Astrocyte (in vitro differentiated cells and primary cell): ENCODE measurements around the gene AKT3. TPM values are rescaled to one million over a fixed set of nuclear protein-coding genes. Genes with fewer than 3 reads are reported as not detected.

Experiments used
- DNase-seq: peaks from one replicate; pipeline ENCODE4 v3.0.0-alpha.2; 2010; ENCODE audit warnings: low read depth
- FAIRE-seq: peaks from 2 replicates; lab custom pipeline; 2011; peaks lifted over from hg19 to GRCh38; lab: Jason Lieb, UNC
- H2AFZ ChIP-seq: 2 replicates; pipeline ENCODE4 v1.6.0; 2012; ENCODE audit warnings: low read depth, low read length, inconsistent platforms
- H3K27ac ChIP-seq: 2 replicates; pipeline ENCODE4 v1.5.1; 2011; ENCODE audit warnings: low read depth, low read length, inconsistent platforms
- H3K27me3 ChIP-seq: 2 replicates; pipeline ENCODE4 v1.6.0; 2011; ENCODE audit warnings: low read length, inconsistent platforms; ENCODE audit not compliant: insufficient read depth
- H3K36me3 ChIP-seq: 2 replicates; pipeline ENCODE4 v1.5.1; 2011; ENCODE audit warnings: low read length, inconsistent platforms; ENCODE audit not compliant: insufficient read depth
- H3K4me1 ChIP-seq: 2 replicates; pipeline ENCODE4 v1.5.1; 2011; ENCODE audit warnings: low read length, inconsistent platforms; ENCODE audit not compliant: insufficient read depth
- H3K4me2 ChIP-seq: 2 replicates; pipeline ENCODE4 v1.6.0; 2012; ENCODE audit warnings: low read length, inconsistent platforms
- H3K4me3 ChIP-seq: 2 replicates; pipeline ENCODE4 v1.5.1; 2011; ENCODE audit warnings: low read depth, mild to moderate bottlenecking, low read length, inconsistent platforms; ENCODE audit not compliant: insufficient read depth
- H3K79me2 ChIP-seq: 2 replicates; pipeline ENCODE4 v1.6.0; 2012; ENCODE audit warnings: mild to moderate bottlenecking, low read length, inconsistent platforms; ENCODE audit not compliant: insufficient read depth
- H3K9ac ChIP-seq: 2 replicates; pipeline ENCODE4 v1.6.0; 2012; ENCODE audit warnings: mild to moderate bottlenecking, low read length, inconsistent platforms
- H3K9me3 ChIP-seq: 2 replicates; pipeline ENCODE4 v1.5.1; 2012; ENCODE audit warnings: low read depth, mild to moderate bottlenecking, low read length, inconsistent platforms; ENCODE audit not compliant: insufficient read depth
- H4K20me1 ChIP-seq: 2 replicates; pipeline ENCODE4 v1.6.0; 2012; ENCODE audit warnings: low read length, inconsistent platforms; ENCODE audit not compliant: insufficient read depth
- H3K27ac Mint-ChIP-seq: one replicate; pipeline ENCODE4 v1.8.0; 2021; ENCODE audit warnings: mild to moderate bottlenecking, mixed read lengths; ENCODE audit not compliant: unreplicated experiment
- H3K27me3 Mint-ChIP-seq: one replicate; pipeline ENCODE4 v1.8.0; 2021; ENCODE audit warnings: low read depth, mixed read lengths; ENCODE audit not compliant: unreplicated experiment
- H3K36me3 Mint-ChIP-seq: one replicate; pipeline ENCODE4 v1.8.0; 2021; ENCODE audit warnings: low read depth, mixed read lengths; ENCODE audit not compliant: unreplicated experiment
- H3K4me1 Mint-ChIP-seq: one replicate; pipeline ENCODE4 v1.8.0; 2021; ENCODE audit warnings: low read depth, mixed read lengths; ENCODE audit not compliant: unreplicated experiment
- H3K4me3 Mint-ChIP-seq: one replicate; pipeline ENCODE4 v1.8.0; 2021; ENCODE audit warnings: mild to moderate bottlenecking, moderate library complexity, mixed read lengths; ENCODE audit not compliant: unreplicated experiment
- H3K9me3 Mint-ChIP-seq: one replicate; pipeline ENCODE4 v1.8.0; 2021; ENCODE audit warnings: mild to moderate bottlenecking, mixed read lengths; ENCODE audit not compliant: unreplicated experiment
- EZH2 ChIP-seq: IDR thresholded peaks from 2 replicates; pipeline ENCODE4 v1.6.1; 2012; ENCODE audit warnings: mild to moderate bottlenecking, low read length, inconsistent platforms; ENCODE audit not compliant: insufficient read depth
- total RNA-seq: library from RNA; stranded (reverse); gene quantifications from 2 replicates; pipeline ENCODE4 v1.2.1, GENCODE V29; 2021
- TF ChIP-seq, protein P1 (sequence below): IDR thresholded peaks from 2 replicates; pipeline ENCODE4 v1.5.1; 2011; ENCODE audit warnings: low read depth, mild to moderate bottlenecking, inconsistent platforms, low read length, moderate library complexity; ENCODE audit not compliant: insufficient read depth

Gene AKT3
- total RNA-seq, 1 donor from 2014 or later: 64.5 TPM

DNA sequence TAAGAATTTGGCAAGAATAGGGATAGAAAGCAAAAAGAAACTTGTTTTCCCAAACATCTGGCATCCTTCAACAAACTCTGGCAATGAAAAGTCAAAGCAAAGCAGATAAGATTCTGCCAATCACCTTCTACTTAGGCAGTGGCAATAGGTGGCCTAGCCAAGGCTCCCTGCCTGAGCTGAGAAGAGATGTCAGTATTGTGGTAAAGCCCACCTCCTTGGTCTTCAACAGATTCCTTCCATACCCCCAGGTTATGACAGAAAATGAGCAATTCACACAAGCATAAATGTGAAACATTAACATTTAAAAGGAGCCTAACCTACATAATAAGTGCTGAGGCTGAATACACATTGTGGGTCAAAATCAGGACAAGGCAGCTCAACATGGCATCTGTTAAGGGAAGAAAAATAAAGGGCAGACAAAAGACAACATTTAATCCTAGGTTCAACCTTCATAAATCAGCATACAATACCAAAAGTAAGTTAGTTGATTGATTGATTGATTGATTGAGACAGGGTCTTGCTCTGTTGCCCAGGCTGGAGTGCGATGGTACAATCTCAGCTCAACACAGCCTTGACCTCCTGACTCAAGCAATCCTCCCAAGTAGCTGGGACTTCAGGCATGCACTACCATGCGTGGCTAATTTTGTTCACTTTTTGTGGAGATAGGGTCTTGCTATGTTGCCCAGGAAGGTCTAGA is 123.1 kb downstream of the AKT3 start:
- H3K79me2 ChIP-seq: peaks cover 26% of the 10 kb centered on the region
- H3K27ac ChIP-seq: no peak overlapping the region
- no peak for TF ChIP-seq EZH2
- TF ChIP-seq, protein P1, sequence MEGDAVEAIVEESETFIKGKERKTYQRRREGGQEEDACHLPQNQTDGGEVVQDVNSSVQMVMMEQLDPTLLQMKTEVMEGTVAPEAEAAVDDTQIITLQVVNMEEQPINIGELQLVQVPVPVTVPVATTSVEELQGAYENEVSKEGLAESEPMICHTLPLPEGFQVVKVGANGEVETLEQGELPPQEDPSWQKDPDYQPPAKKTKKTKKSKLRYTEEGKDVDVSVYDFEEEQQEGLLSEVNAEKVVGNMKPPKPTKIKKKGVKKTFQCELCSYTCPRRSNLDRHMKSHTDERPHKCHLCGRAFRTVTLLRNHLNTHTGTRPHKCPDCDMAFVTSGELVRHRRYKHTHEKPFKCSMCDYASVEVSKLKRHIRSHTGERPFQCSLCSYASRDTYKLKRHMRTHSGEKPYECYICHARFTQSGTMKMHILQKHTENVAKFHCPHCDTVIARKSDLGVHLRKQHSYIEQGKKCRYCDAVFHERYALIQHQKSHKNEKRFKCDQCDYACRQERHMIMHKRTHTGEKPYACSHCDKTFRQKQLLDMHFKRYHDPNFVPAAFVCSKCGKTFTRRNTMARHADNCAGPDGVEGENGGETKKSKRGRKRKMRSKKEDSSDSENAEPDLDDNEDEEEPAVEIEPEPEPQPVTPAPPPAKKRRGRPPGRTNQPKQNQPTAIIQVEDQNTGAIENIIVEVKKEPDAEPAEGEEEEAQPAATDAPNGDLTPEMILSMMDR: no peak
- H3K9ac ChIP-seq: no peak overlapping the region
- H4K20me1 ChIP-seq: no peaks in the 10 kb centered on the region
- H3K27ac Mint-ChIP-seq: no peak overlapping the region
- H3K4me3 ChIP-seq: no peak overlapping the region
- H3K4me2 ChIP-seq: no peak overlapping the region
- no peaks in the 10 kb centered on the region for H3K36me3 ChIP-seq
- no peak overlapping the region for H2AFZ ChIP-seq
- peaks cover 3% of the 10 kb centered on the region for H3K9me3 Mint-ChIP-seq
- DNase-seq (no peak), FAIRE-seq (no peak)
- no peak overlapping the region for H3K4me3 Mint-ChIP-seq
- H3K27me3 ChIP-seq: no peaks in the 10 kb centered on the region
- H3K27me3 Mint-ChIP-seq: no peaks in the 10 kb centered on the region
- H3K4me1 Mint-ChIP-seq: peaks cover 31% of the 10 kb centered on the region
- peaks cover 2% of the 10 kb centered on the region for H3K4me1 ChIP-seq
- H3K36me3 Mint-ChIP-seq: peaks cover 7% of the 10 kb centered on the region
- H3K9me3 ChIP-seq: no peaks in the 10 kb centered on the region

DNA sequence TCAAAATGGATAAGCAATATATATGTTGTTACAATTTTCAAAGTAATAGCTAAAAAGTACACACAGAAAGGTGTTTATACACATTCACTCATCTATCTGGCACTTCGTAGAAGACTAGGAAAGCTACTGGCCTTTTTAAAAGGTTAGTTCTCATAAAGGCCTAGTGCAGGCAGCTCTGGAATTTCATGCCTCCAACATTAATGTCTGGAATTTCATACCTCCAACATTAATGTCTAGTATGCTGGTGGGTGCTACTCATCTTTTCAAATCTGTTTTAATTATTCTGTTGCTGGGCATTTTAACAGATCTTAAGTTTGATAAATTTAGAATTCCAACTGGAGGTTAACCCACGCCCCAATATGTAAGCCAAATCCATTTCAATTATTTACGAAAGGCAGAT is 124.2 kb downstream of the AKT3 start:
- Mint-ChIP-seq H3K27me3 (no peaks in the 10 kb centered on the region), H3K4me1 (peaks cover 23% of the 10 kb centered on the region), H3K36me3 (peaks cover 7% of the 10 kb centered on the region), H3K9me3 (peaks cover 3% of the 10 kb centered on the region), H3K27ac (no peak overlapping the region), H3K4me3 (no peak overlapping the region)
- Histone ChIP-seq H3K4me1 (no peaks in the 10 kb centered on the region), H3K27ac (no peak overlapping the region), H3K9ac (no peak overlapping the region), H4K20me1 (no peaks in the 10 kb centered on the region), H3K4me2 (no peak overlapping the region), H3K27me3 (no peaks in the 10 kb centered on the region), H3K4me3 (no peak overlapping the region), H2AFZ (no peak overlapping the region), H3K9me3 (no peaks in the 10 kb centered on the region), H3K79me2 (peaks cover 31% of the 10 kb centered on the region), H3K36me3 (no peaks in the 10 kb centered on the region)
- no peak for FAIRE-seq
- peak; percentile 12 for DNase-seq
- no peak for TF ChIP-seq EZH2
- TF ChIP-seq, protein P1: no peak

DNA sequence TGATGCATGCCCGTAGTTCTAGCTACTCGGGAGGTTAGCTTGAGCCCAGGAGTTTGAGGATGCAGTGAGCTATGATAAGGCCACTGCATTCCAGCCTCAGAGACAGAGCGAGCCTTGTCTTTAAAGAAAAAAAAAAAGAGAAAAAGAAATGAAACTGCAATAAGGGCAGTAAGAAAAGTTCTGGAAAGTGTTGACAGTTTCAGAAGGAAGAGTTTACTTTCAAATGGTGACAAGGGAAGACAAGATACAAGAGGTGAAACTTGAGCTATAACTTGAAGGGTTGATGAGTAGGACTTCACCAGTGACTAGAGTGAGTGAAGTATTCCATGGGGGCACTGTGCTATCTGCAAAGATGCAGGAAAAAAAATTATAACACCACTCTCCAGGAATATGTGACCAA is 125.0 kb downstream of the AKT3 start:
- no peaks in the 10 kb centered on the region for H3K4me1 ChIP-seq
- Mint-ChIP-seq H3K27ac (no peak overlapping the region), H3K27me3 (no peaks in the 10 kb centered on the region), H3K36me3 (peaks cover 7% of the 10 kb centered on the region), H3K9me3 (peaks cover 3% of the 10 kb centered on the region), H3K4me3 (no peak overlapping the region), H3K4me1 (peaks cover 22% of the 10 kb centered on the region)
- H2AFZ ChIP-seq: no peak overlapping the region
- no peak for DNase-seq
- no peak for TF ChIP-seq EZH2
- TF ChIP-seq, protein P1: no peak
- H3K4me2 ChIP-seq: no peak overlapping the region
- H3K36me3 ChIP-seq: no peaks in the 10 kb centered on the region
- H4K20me1 ChIP-seq: no peaks in the 10 kb centered on the region
- no peak for FAIRE-seq
- no peaks in the 10 kb centered on the region for H3K9me3 ChIP-seq
- no peak overlapping the region for H3K9ac ChIP-seq
- no peak overlapping the region for H3K4me3 ChIP-seq
- H3K27me3 ChIP-seq: no peaks in the 10 kb centered on the region
- H3K79me2 ChIP-seq: peaks cover 29% of the 10 kb centered on the region
- no peak overlapping the region for H3K27ac ChIP-seq
